ENCODE measurements around the gene DAPP1.

Gene DAPP1

DNA sequence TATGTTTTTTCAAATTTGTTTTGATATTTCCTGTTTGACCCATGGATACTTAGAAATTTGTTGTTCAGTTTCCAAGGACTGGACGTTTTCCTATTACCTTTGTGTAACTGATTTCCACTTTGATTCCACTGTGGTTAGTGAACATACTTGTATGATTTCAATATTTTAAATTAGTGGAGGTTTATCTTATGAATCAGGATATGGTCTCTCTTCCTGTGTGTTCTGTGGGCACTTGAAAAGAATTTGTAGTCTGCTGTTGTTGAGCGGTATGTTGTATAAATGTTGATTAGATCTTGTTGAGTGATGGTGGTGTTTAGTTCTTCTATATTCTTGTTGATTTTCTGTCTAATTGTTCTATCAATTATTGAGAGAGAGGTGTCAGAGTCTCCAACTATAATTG is 98.8 kb downstream of the DAPP1 start:
- no peaks in the 10 kb centered on the region for H3K27me3 ChIP-seq (ENCODE audit: control insufficient read depth, insufficient read depth, low read length)
- no peak overlapping the region for H3K4me3 ChIP-seq (ENCODE audit: low read depth, low read length)
- H3K36me3 ChIP-seq (ENCODE audit: control insufficient read depth, insufficient read depth, low read length), result peaks cover 24% of the 10 kb centered on the region
- H3K27ac ChIP-seq (ENCODE audit: low read depth, low read length), result no peak overlapping the region
- H3K4me1 ChIP-seq (ENCODE audit: control insufficient read depth, insufficient read depth, low read length), result no peaks in the 10 kb centered on the region
- H3K9ac ChIP-seq (ENCODE audit: low read length), result no peak overlapping the region
- no peaks in the 10 kb centered on the region for H3K9me3 ChIP-seq (ENCODE audit: control insufficient read depth, insufficient read depth, low read depth, low read length)

DNA sequence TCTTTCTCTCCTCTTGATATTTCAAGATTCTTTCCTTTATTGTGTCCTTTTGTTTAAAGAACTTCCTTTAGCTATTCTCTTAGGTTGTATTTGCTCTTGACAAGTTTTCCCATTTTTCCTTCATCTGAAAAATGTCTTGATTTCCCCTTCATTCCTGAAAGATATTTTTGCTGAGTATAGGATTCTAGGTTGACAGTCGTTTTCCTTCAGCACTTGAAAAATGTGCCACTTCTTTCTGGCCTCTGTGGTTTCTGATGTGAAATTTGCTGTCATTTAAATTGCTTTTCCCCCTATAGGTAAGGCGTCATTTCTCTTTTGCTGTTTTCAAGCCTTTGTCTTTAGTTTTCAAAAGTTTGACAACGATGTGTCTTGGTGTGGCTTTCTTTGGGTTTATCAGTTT is 100.9 kb downstream of the DAPP1 start:
- Histone ChIP-seq H3K4me3 (ENCODE audit: low read depth, low read length) (no peak overlapping the region), H3K27ac (ENCODE audit: low read depth, low read length) (no peak overlapping the region), H3K9ac (ENCODE audit: low read length) (no peak overlapping the region), H3K27me3 (ENCODE audit: control insufficient read depth, insufficient read depth, low read length) (no peaks in the 10 kb centered on the region), H3K4me1 (ENCODE audit: control insufficient read depth, insufficient read depth, low read length) (no peaks in the 10 kb centered on the region), H3K9me3 (ENCODE audit: control insufficient read depth, insufficient read depth, low read depth, low read length) (no peaks in the 10 kb centered on the region), H3K36me3 (ENCODE audit: control insufficient read depth, insufficient read depth, low read length) (peaks cover 40% of the 10 kb centered on the region)

DNA sequence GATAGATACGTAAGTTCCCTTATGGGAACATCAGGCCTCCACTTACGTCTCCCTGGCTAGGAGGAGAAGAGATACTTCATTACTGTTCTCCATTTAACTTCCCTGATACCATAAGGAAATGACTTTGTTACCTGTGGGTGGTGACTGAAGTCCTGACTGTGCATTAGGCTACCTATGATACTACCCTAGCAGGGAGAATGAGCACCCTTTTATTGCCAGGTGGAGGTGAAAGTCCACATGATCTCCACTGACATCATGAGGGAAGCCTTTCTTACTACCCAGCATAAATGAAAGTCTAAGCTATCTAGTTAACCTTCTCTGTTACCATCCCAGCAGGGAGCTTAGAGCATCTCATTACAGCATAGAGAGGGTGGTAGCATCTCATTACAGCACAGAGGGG is 102.0 kb downstream of the DAPP1 start:
- no peaks in the 10 kb centered on the region for H3K27me3 ChIP-seq (ENCODE audit: control insufficient read depth, insufficient read depth, low read length)
- H3K36me3 ChIP-seq (ENCODE audit: control insufficient read depth, insufficient read depth, low read length), result peaks cover 39% of the 10 kb centered on the region
- no peak overlapping the region for H3K9ac ChIP-seq (ENCODE audit: low read length)
- H3K9me3 ChIP-seq (ENCODE audit: control insufficient read depth, insufficient read depth, low read depth, low read length), result no peaks in the 10 kb centered on the region
- H3K4me1 ChIP-seq (ENCODE audit: control insufficient read depth, insufficient read depth, low read length), result no peaks in the 10 kb centered on the region
- H3K27ac ChIP-seq (ENCODE audit: low read depth, low read length), result no peak overlapping the region
- H3K4me3 ChIP-seq (ENCODE audit: low read depth, low read length), result no peak overlapping the region

Measured in HUES6 (cell line).